H1 (cell line): ENCODE measurements around the gene PRKCA. TPM values are rescaled to one million over a fixed set of nuclear protein-coding genes. Genes with fewer than 3 reads are reported as not detected.

Source experiments
- CTCF ChIA-PET: fragments of 300-600 bp; sonication (Branson Sonifier 250); formaldehyde crosslinking; loops from one replicate; lab custom pipeline; 2021; ENCODE audit not compliant: partially characterized antibody; lab: Charles Lee
- POLR2A ChIA-PET: fragments of 300-600 bp; sonication (Branson Sonifier 250); formaldehyde crosslinking; loops from one replicate; lab custom pipeline; 2021; ENCODE audit warnings: inconsistent platforms; ENCODE audit not compliant: partially characterized antibody; lab: Charles Lee
- DNase-seq, 2 experiments: peaks; one replicate each; pipeline versions ENCODE4 v3.0.0 to v3.0.0-alpha.2; 2010 to 2022; ENCODE audit warnings: low spot score in 2 of 2, low read depth in 1 of 2, mixed read lengths in 1 of 2
- FAIRE-seq: peaks from 2 replicates; lab custom pipeline; 2011; peaks lifted over from hg19 to GRCh38; lab: Jason Lieb, UNC
- H2AFZ ChIP-seq: 2 replicates; pipeline ENCODE4 v1.8.1; 2012; ENCODE audit warnings: low read length, inconsistent platforms
- H2AK5ac ChIP-seq: 2 replicates; pipeline ENCODE4 v1.6.1; 2013; ENCODE audit warnings: low read depth, low read length
- H2BK120ac ChIP-seq: replicated peaks from 2 replicates; pipeline ENCODE3; 2013; ENCODE audit warnings: low read depth, low read length, inconsistent platforms
- H2BK12ac ChIP-seq: 2 replicates; pipeline ENCODE4 v1.6.1; 2013; ENCODE audit warnings: low read depth, low read length
- H2BK15ac ChIP-seq: 2 replicates; pipeline ENCODE4 v1.6.1; 2013; ENCODE audit warnings: low read length
- H2BK20ac ChIP-seq: 2 replicates; pipeline ENCODE4 v1.6.1; 2013; ENCODE audit warnings: low read length
- H2BK5ac ChIP-seq: 2 replicates; pipeline ENCODE4 v1.6.1; 2013; ENCODE audit warnings: low read depth, low read length
- H3K14ac ChIP-seq: 2 replicates; pipeline ENCODE4 v1.6.1; 2013; ENCODE audit warnings: inconsistent platforms; ENCODE audit not compliant: insufficient read length
- H3K18ac ChIP-seq: 2 replicates; pipeline ENCODE4 v1.6.1; 2013; ENCODE audit warnings: low read length; ENCODE audit errors: extremely low read depth
- H3K23ac ChIP-seq: 2 replicates; pipeline ENCODE4 v1.6.1; 2013; ENCODE audit warnings: inconsistent platforms; ENCODE audit not compliant: insufficient read length
- H3K23me2 ChIP-seq: 2 replicates; pipeline ENCODE4 v1.6.1; 2013; ENCODE audit warnings: low read depth, low read length
- H3K27ac ChIP-seq: 2 replicates; pipeline ENCODE4 v1.6.1; 2011; ENCODE audit warnings: low read depth, low read length, inconsistent platforms
- H3K27me3 ChIP-seq, 4 experiments: replicated peaks in 1 of 4; 1 replicate in 1 of 4; 2 replicates in 3 of 4; pipeline versions ENCODE4 v1.6.1 to v1.8.1; 2011 to 2013; ENCODE audit warnings: low read length in 3 of 4, mild to moderate bottlenecking in 3 of 4, inconsistent platforms in 2 of 4, mixed read lengths in 2 of 4, moderate library complexity in 1 of 4; ENCODE audit not compliant: control insufficient read depth in 3 of 4, insufficient read depth in 3 of 4; ENCODE audit errors: extremely low read depth in 1 of 4
- H3K36me3 ChIP-seq, 4 experiments: 2 replicates each; pipeline versions ENCODE4 v1.6.1 to v1.8.1; 2011 to 2013; ENCODE audit warnings: mild to moderate bottlenecking in 4 of 4, low read length in 3 of 4, moderate library complexity in 2 of 4, control low read depth in 1 of 4, inconsistent platforms in 1 of 4; ENCODE audit not compliant: insufficient read depth in 4 of 4, control insufficient read depth in 2 of 4
- H3K4ac ChIP-seq: replicated peaks from 2 replicates; pipeline ENCODE3; 2013; ENCODE audit warnings: low read length, low read depth, mixed read lengths, inconsistent platforms; ENCODE audit not compliant: insufficient read length
- H3K4me1 ChIP-seq, 4 experiments: replicated peaks in 1 of 4; 1 replicate in 1 of 4; 2 replicates in 3 of 4; pipeline versions ENCODE4 v1.6.1 to v1.8.1; 2011 to 2013; ENCODE audit warnings: low read length in 3 of 4, inconsistent platforms in 2 of 4, mixed read lengths in 1 of 4; ENCODE audit not compliant: insufficient read depth in 4 of 4, control insufficient read depth in 3 of 4
- H3K4me2 ChIP-seq, 2 experiments: 2 replicates each; pipeline versions ENCODE4 v1.6.1 to v1.8.1; 2011 to 2013; ENCODE audit warnings: low read depth in 2 of 2, low read length in 2 of 2, control low read depth in 1 of 2, inconsistent platforms in 1 of 2, mild to moderate bottlenecking in 1 of 2; ENCODE audit not compliant: insufficient read depth in 1 of 2
- H3K4me3 ChIP-seq, 4 experiments: fragments of 200-600, 300-600 bp in 1 of 4; sonication (generic), shearing (Covaris generic), sonication (Bioruptor Twin) in 1 of 4; 2 replicates each; pipeline versions ENCODE4 v1.5.1 to v1.8.1; 2011 to 2016; ENCODE audit warnings: low read length in 4 of 4, low read depth in 3 of 4, control low read depth in 2 of 4, inconsistent platforms in 2 of 4, mild to moderate bottlenecking in 2 of 4, mixed read lengths in 1 of 4, moderate library complexity in 1 of 4; ENCODE audit not compliant: insufficient read depth in 2 of 4; ENCODE audit errors: extremely low read depth in 1 of 4
- H3K56ac ChIP-seq: replicated peaks from 2 replicates; pipeline ENCODE3; 2013; ENCODE audit warnings: low read depth, mild to moderate bottlenecking, mixed read lengths, low read length, inconsistent platforms; ENCODE audit not compliant: insufficient read length
- H3K79me1 ChIP-seq: 2 replicates; pipeline ENCODE4 v1.6.1; 2013; ENCODE audit warnings: low read depth, low read length, control low read depth
- H3K79me2 ChIP-seq, 2 experiments: 2 replicates each; pipeline versions ENCODE4 v1.6.1 to v1.8.1; 2012 to 2013; ENCODE audit warnings: low read length in 2 of 2, mild to moderate bottlenecking in 2 of 2, inconsistent platforms in 1 of 2; ENCODE audit not compliant: insufficient read depth in 2 of 2, control insufficient read depth in 1 of 2
- H3K9ac ChIP-seq, 4 experiments: replicated peaks in 1 of 4; 1 replicate in 1 of 4; 2 replicates in 3 of 4; pipeline versions ENCODE4 v1.6.1 to v1.8.1; 2011 to 2013; ENCODE audit warnings: low read depth in 3 of 4, low read length in 3 of 4, control low read depth in 2 of 4, mild to moderate bottlenecking in 2 of 4, moderate library complexity in 2 of 4, inconsistent platforms in 1 of 4; ENCODE audit errors: extremely low read depth in 1 of 4
- H3K9me3 ChIP-seq, 2 experiments: 2 replicates each; pipeline versions ENCODE4 v1.6.1 to v1.8.1; 2012 to 2013; ENCODE audit warnings: mild to moderate bottlenecking in 2 of 2, moderate library complexity in 2 of 2, control low read depth in 1 of 2, inconsistent platforms in 1 of 2, low read depth in 1 of 2, low read length in 1 of 2, mixed read lengths in 1 of 2; ENCODE audit not compliant: insufficient read depth in 2 of 2
- H4K20me1 ChIP-seq, 2 experiments: replicated peaks in 1 of 2; 2 replicates each; pipeline versions ENCODE3 to v1.8.1; 2011 to 2013; ENCODE audit warnings: inconsistent platforms in 2 of 2, low read length in 2 of 2, mild to moderate bottlenecking in 1 of 2; ENCODE audit not compliant: insufficient read depth in 2 of 2, control insufficient read depth in 1 of 2
- H4K5ac ChIP-seq: 2 replicates; pipeline ENCODE4 v1.6.1; 2013; ENCODE audit warnings: low read length, low read depth, mixed read lengths, inconsistent platforms; ENCODE audit not compliant: insufficient read length
- H4K8ac ChIP-seq: 2 replicates; pipeline ENCODE4 v1.8.0; 2013; ENCODE audit warnings: mild to moderate bottlenecking, moderate library complexity, low read length, inconsistent platforms; ENCODE audit not compliant: insufficient read depth; ENCODE audit errors: extremely low read depth
- H4K91ac ChIP-seq: replicated peaks from 2 replicates; pipeline ENCODE3; 2013; ENCODE audit warnings: low read length, mixed read lengths, inconsistent platforms; ENCODE audit not compliant: insufficient read length
- ASH2L ChIP-seq: fragments of 200-600, 300-600 bp; sonication (generic); IDR thresholded peaks from one replicate; pipeline ENCODE4 v1.7.1; 2017; ENCODE audit warnings: low read length
- CHD1 ChIP-seq: IDR thresholded peaks from 2 replicates; pipeline ENCODE4 v1.6.1; 2012; ENCODE audit warnings: low read depth, low read length, improper control_type of control experiment
- CHD2 ChIP-seq: IDR thresholded peaks from 2 replicates; pipeline ENCODE4 v1.6.1; 2012; ENCODE audit warnings: low read length, improper control_type of control experiment
- EZH2 ChIP-seq: fragments of 200-600 bp; sonication (generic); IDR thresholded peaks from 2 replicates; pipeline ENCODE4 v1.7.1; 2012; ENCODE audit warnings: low read depth, mild to moderate bottlenecking, moderate library complexity, low read length, inconsistent platforms; ENCODE audit not compliant: severe bottlenecking
- FOSL1 ChIP-seq: IDR thresholded peaks from 2 replicates; pipeline ENCODE4 v1.6.1; 2011; ENCODE audit warnings: mild to moderate bottlenecking, low read depth, low read length, moderate library complexity; ENCODE audit not compliant: insufficient read depth
- RAD21 ChIP-seq, 2 experiments: IDR thresholded peaks in 1 of 2; conservative IDR thresholded peaks in 1 of 2; 2 replicates each; pipeline ENCODE4 v1.6.1; 2011; ENCODE audit warnings: low read depth in 2 of 2, low read length in 2 of 2, improper control_type of control experiment in 1 of 2, inconsistent platforms in 1 of 2, mild to moderate bottlenecking in 1 of 2, moderate library complexity in 1 of 2
- SUZ12 ChIP-seq: fragments of 200-600 bp; sonication (generic); IDR thresholded peaks from 2 replicates; pipeline ENCODE4 v1.6.1; 2012; ENCODE audit warnings: mild to moderate bottlenecking, inconsistent platforms, low read length, moderate library complexity, mixed read lengths
- TCF12 ChIP-seq: IDR thresholded peaks from 2 replicates; pipeline ENCODE4 v1.6.1; 2011; ENCODE audit warnings: low read depth, mild to moderate bottlenecking, low read length
- WGBS, 2 experiments: shearing (Covaris generic) in 1 of 2; methylation state at CpG; one replicate each; pipeline versions ENCODE4 v1.1.6 to v1.1.7; 2013 to 2015; ENCODE audit warnings: low lambda C conversion rate in 2 of 2, mixed read lengths in 2 of 2, inconsistent platforms in 1 of 2, low coverage in 1 of 2, missing lambda C conversion rate in 1 of 2; ENCODE audit not compliant: insufficient replicate concordance in 2 of 2, insufficient coverage in 1 of 2, insufficient read length in 1 of 2; ENCODE audit errors: extremely low coverage in 1 of 2, missing lambda C conversion rate in 1 of 2; 5-methylcytosine and 5-hydroxymethylcytosine counted together
- polyA plus RNA-seq, 7 experiments: library from polyadenylated mRNA; depleted of rRNA in 3 of 7; stranded (reverse) in 5 of 7; unstranded in 2 of 7; fragments of >200 nt in 5 of 7; fragments of 200-250 nt in 2 of 7; gene quantifications; 1 replicate in 5 of 7; 2 replicates in 1 of 7; 4 replicates in 1 of 7; pipeline versions ENCODE4 v1.2.1 to v1.2.3, GENCODE V29; 2011 to 2013; ENCODE audit warnings: missing spikeins in 2 of 7, mixed read lengths in 2 of 7
- total RNA-seq: library from RNA; stranded (reverse); fragmentation: NEBNext Ultra II Directional; extraction: Animal tissue kit (Norgen Biotek cat#: 25700); gene quantifications from 2 replicates; pipeline ENCODE4 v1.2.1, GENCODE V29; 2021

The PRKCA gene
- total and polyA plus RNA-seq, 2 of the 8 experiments (the other 6 are each of a cell fraction or from before 2014, with no cell fraction given) = 5.8 to 17.8 TPM

DNA sequence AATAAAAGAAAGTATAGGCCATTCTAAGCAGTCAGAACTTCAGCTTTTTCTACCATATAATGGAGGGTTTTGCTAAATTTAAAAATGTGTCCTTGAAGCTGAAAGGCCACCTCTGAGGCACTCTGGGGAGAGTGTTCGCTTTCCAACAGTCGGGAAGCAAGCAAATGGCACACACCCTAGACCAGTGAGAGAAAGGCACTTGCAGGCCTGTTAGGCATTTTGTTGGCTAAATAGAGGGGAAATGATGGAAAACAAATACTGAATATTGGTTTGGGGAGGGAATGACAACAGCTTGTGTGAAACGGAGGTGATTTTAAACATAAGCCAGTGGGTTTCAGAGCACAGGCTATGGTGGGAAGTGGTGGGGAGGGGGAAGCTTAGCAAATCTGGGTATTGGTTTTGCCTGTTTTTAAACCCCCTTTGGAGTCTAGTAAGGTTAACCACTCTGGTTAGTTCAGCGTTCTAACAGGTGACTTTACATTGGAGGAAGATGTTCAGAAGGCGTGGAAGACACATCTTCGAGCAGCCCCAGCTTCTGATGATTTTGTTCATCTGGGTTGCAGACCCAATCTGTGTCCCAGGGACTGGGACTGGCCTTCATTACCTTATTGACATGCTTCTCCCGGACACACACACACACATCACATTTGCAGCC lies 90.5 kb downstream of the PRKCA start:
- DNase-seq (no peak), FAIRE-seq (no peak)
- Histone ChIP-seq H4K8ac (no peak overlapping the region), H3K36me3 (no peaks in the 10 kb centered on the region), H2BK120ac (no peak overlapping the region), H2BK5ac (peak overlapping the region; percentile 9; the same call in 1 of the 2 replicates), H3K4me3 (no peak overlapping the region), H2AFZ (no peak overlapping the region), H3K14ac (no peak overlapping the region), H3K4ac (no peak overlapping the region), H3K79me2 (no peaks in the 10 kb centered on the region; a peak in 1 of 4 replicates), H4K91ac (no peak overlapping the region), H3K23ac (no peak overlapping the region), H3K27ac (no peak overlapping the region), H2BK12ac (no peak overlapping the region), H3K4me1 (no peaks in the 10 kb centered on the region; a peak in 1 of 7 replicates), H3K4me2 (no peak overlapping the region), H3K18ac (no peak overlapping the region), H3K9me3 (no peaks in the 10 kb centered on the region), H3K9ac (no peak overlapping the region), H2BK20ac (no peak overlapping the region), H4K5ac (no peak overlapping the region), H2BK15ac (no peak overlapping the region), H4K20me1 (no peaks in the 10 kb centered on the region), H3K79me1 (0 out of 2 replicates have a peak, but pooled peaks cover 2% of the 10 kb centered on the region), H3K56ac (no peak overlapping the region), H2AK5ac (peak overlapping the region; percentile 77; the same call in 1 of the 2 replicates), H3K23me2 (no peaks in the 10 kb centered on the region), H3K27me3 (no peaks in the 10 kb centered on the region)
- WGBS, 2 experiments = 94% methylated on average over 7 of the region's 7 CpGs; no CpG with 5 or more reads in 1 of the 2 experiments
- ChIA-PET CTCF (interaction anchor here (0.7 to 3.3 kb wide), 4 partner anchors 11 to 284 kb away, joined by 3 to 13 read pairs (median 3); no protein-coding TSS in a partner anchor), POLR2A (interaction anchor here (1.2 kb wide), 1 partner anchor 10 kb away, joined by 3 read pairs; no protein-coding TSS in a partner anchor)
- no peak for TF ChIP-seq EZH2
- TF ChIP-seq SUZ12 = no peak
- no peak for TF ChIP-seq TCF12
- TF ChIP-seq ASH2L = no peak
- no peak for TF ChIP-seq FOSL1
- no peak for TF ChIP-seq RAD21 (IDR thresholded peaks at IDR 0.05 in 1 of 2, conservative IDR thresholded peaks at IDR 0.05 in 1 of 2; ENCODE audit: low read depth in 2 of 2, low read length in 2 of 2)
- no peak for TF ChIP-seq CHD2
- no peak for TF ChIP-seq CHD1
